Mesenteric fat pad (tissue), 1 donor: ENCODE results near the gene LORICRIN. TPM values are rescaled to one million over a fixed set of nuclear protein-coding genes. Genes with fewer than 3 reads are reported as not detected.
"Not testable (repeated sequence)": the region's sequence is repeated elsewhere in the genome, so short reads cannot be mapped to it uniquely, and the experiment has no call there.

Source experiments
- DNase-seq: peaks from one replicate; pipeline ENCODE4 v3.0.0-alpha.2; 2020; ENCODE audit warnings: low spot score
- long read RNA-seq: library from polyadenylated mRNA; unstranded; transcript quantifications from one replicate; pipeline ENCODE4 v2.0.0, GENCODE V29; 2020
- total RNA-seq: library from RNA; stranded (reverse); fragmentation: NEBNext Ultra II Directional; extraction: Animal tissue kit (Norgen Biotek cat#: 25700); gene quantifications from one replicate; pipeline ENCODE4 v1.2.1, GENCODE V29; 2021
- donor health status: DM: yes; HTN: yes; CAD: no.

The LORICRIN gene
- total RNA-seq = not detected
- long read RNA-seq = 0 reads

GRCh38 chr1:153259387-153259786 is at the start of gene LORICRIN:
Gene LORICRIN (plus strand): TSS chr1:153259687. CDS start chr1:153260950, 1,263 bp downstream.
- DNase-seq = no peak

GRCh38 chr1:153210206-153210605 is 49.3 kb upstream of the LORICRIN start:
- DNase-seq = no peak

GRCh38 chr1:153212201-153212600 is 47.3 kb upstream of the LORICRIN start:
- DNase-seq = no peak

- no peak for DNase-seq
Measured at GRCh38 chr1:153213519-153213918, 46.0 kb upstream of the LORICRIN start.

- DNase-seq = no peak
Measured at GRCh38 chr1:153217212-153217611, 42.3 kb upstream of the LORICRIN start, which contains the start of gene PRR9. Gene PRR9 (plus strand): TSS chr1:153217584. CDS start chr1:153218145, 561 bp downstream.

GRCh38 chr1:153217744-153218416 is 41.6 kb upstream of the LORICRIN start:
- no peak for DNase-seq

GRCh38 chr1:153220606-153221303 is 38.7 kb upstream of the LORICRIN start:
- DNase-seq = no peak

GRCh38 chr1:153223040-153223891 is 36.2 kb upstream of the LORICRIN start:
- not testable (repeated sequence) for DNase-seq

- DNase-seq = no peak
Measured at GRCh38 chr1:153227810-153228209, 31.7 kb upstream of the LORICRIN start.

GRCh38 chr1:153228491-153228890 is 31.0 kb upstream of the LORICRIN start:
- DNase-seq = no peak

- DNase-seq = not testable (repeated sequence)
Measured at GRCh38 chr1:153229076-153229829, 30.2 kb upstream of the LORICRIN start.

- DNase-seq = no peak
Measured at GRCh38 chr1:153231363-153231762, 28.1 kb upstream of the LORICRIN start.

- no peak for DNase-seq
Measured at GRCh38 chr1:153231785-153232184, 27.7 kb upstream of the LORICRIN start.

- no peak for DNase-seq
Measured at GRCh38 chr1:153232553-153232952, 26.9 kb upstream of the LORICRIN start.

GRCh38 chr1:153233448-153233847 is 26.0 kb upstream of the LORICRIN start:
- DNase-seq = no peak

- no peak for DNase-seq
Measured at GRCh38 chr1:153238527-153238926, 21.0 kb upstream of the LORICRIN start.

GRCh38 chr1:153242160-153242559 is 17.3 kb upstream of the LORICRIN start:
- no peak for DNase-seq

- DNase-seq = no peak
Measured at GRCh38 chr1:153245466-153245865, 14.0 kb upstream of the LORICRIN start.

GRCh38 chr1:153246018-153246417 is 13.5 kb upstream of the LORICRIN start:
- no peak for DNase-seq

- DNase-seq = no peak
Measured at GRCh38 chr1:153246825-153247224, 12.7 kb upstream of the LORICRIN start.
